Transverse colon (tissue), 4 donors: ENCODE data around the gene CLINT1. TPM values are rescaled to one million over a fixed set of nuclear protein-coding genes. Genes with fewer than 3 reads are reported as not detected.

Source experiments
- DNase-seq: peaks from one replicate; pipeline ENCODE4 v3.0.0-alpha.2; 2019
- H3K27ac ChIP-seq, 4 donors: fragments of 200-600 bp; sonication (generic); 2 replicates each; pipeline ENCODE4 v1.5.1; 2016 to 2018; ENCODE audit warnings: inconsistent platforms in 4 of 4
- H3K27me3 ChIP-seq: fragments of 200-600 bp; sonication (generic); 2 replicates; pipeline ENCODE4 v1.5.1; 2017; ENCODE audit warnings: inconsistent platforms
- H3K36me3 ChIP-seq, 4 donors: fragments of 200-600 bp; sonication (generic); 2 replicates each; pipeline ENCODE4 v1.5.1; 2017 to 2019; ENCODE audit warnings: inconsistent platforms in 4 of 4
- H3K4me1 ChIP-seq, 4 donors: fragments of 200-600 bp; sonication (generic); 2 replicates each; pipeline ENCODE4 v1.5.1; 2017 to 2020; ENCODE audit warnings: inconsistent platforms in 4 of 4
- H3K4me3 ChIP-seq, 4 donors: fragments of 200-600 bp; sonication (generic); 1 replicate in 1 of 4; 2 replicates in 3 of 4; pipeline versions ENCODE4 v1.5.1 to v1.6.1; 2017 to 2019; ENCODE audit warnings: inconsistent platforms in 4 of 4
- H3K9me3 ChIP-seq, 2 donors: fragments of 200-600 bp; sonication (generic); 2 replicates each; pipeline ENCODE4 v1.5.1; 2017 to 2019; ENCODE audit warnings: inconsistent platforms in 2 of 2
- CTCF ChIP-seq, 5 experiments: fragments of 200-600 bp in 3 of 5; fragments of 450-650 bp in 2 of 5; sonication (generic) in 3 of 5; IDR thresholded peaks; 1 replicate in 2 of 5; 2 replicates in 3 of 5; pipeline ENCODE4 v1.5.1; 2016 to 2017; ENCODE audit warnings: antibody characterized with exemption in 5 of 5, inconsistent platforms in 3 of 5, mild to moderate bottlenecking in 2 of 5, moderate library complexity in 1 of 5
- EP300 ChIP-seq: sonication (generic); formaldehyde crosslinking; IDR thresholded peaks from one replicate; pipeline ENCODE4 v1.6.1; 2017; ENCODE audit warnings: antibody characterized with exemption, low read depth
- POLR2A ChIP-seq: fragments of 450-650 bp; IDR thresholded peaks from one replicate; pipeline ENCODE4 v1.6.1; 2016; ENCODE audit warnings: antibody characterized with exemption, mild to moderate bottlenecking, moderate library complexity
- POLR2AphosphoS5 ChIP-seq, 3 donors: sonication (generic); formaldehyde crosslinking; IDR thresholded peaks; one replicate each; pipeline ENCODE4 v1.6.1; 2016; ENCODE audit warnings: antibody characterized with exemption in 3 of 3
- WGBS, 2 donors: methylation state at CpG; one replicate each; pipeline ENCODE4 v1.1.5; 2018; ENCODE audit warnings: low coverage in 1 of 2; 5-methylcytosine and 5-hydroxymethylcytosine counted together
- in situ Hi-C, 4 donors: fragments of 200-750 bp; cut with MboI; loops; one replicate each; pipeline versions ENCODE4 v1.15.0 to v1.15.1; 2017; ENCODE audit warnings: low sequenced_read_pairs in 3 of 4, low pct_ligation_motif_present in 1 of 4, low pct_unique_long_range_greater_than_20kb in 1 of 4
- intact Hi-C: fragments of 100-400 bp; cut with DNase I; formaldehyde crosslinking; loops from one replicate; pipeline ENCODE4 v1.15.1; 2023; ENCODE audit warnings: low total_unique reads
- total RNA-seq, 4 donors: library from RNA; depleted of rRNA; stranded (reverse); fragments of >200 nt; gene quantifications; one replicate each; pipeline ENCODE4 v1.1.0, GENCODE V29; 2016

CLINT1 gene
- total RNA-seq, 4 donors from 2014 or later = 75.6 to 174 (median 131) TPM

- 51 to 77% methylated on average over 9 of the region's 9 CpGs for WGBS, 2 donors
- no peaks in the 10 kb centered on the region for H3K36me3 ChIP-seq
- H3K27ac ChIP-seq = peak overlapping the region; percentile 19 to 61 (median 35)
- H3K27me3 ChIP-seq = no peaks in the 10 kb centered on the region
- DNase-seq = no peak
- no peaks in the 10 kb centered on the region for H3K4me1 ChIP-seq
- intact Hi-C loops = no loop called here
- H3K9me3 ChIP-seq = no peaks in the 10 kb centered on the region
- in situ Hi-C loops = no loop called here
- no peak for TF ChIP-seq POLR2AphosphoS5 (IDR thresholded peaks at IDR 0.05)
- no peak for TF ChIP-seq CTCF (IDR thresholded peaks at IDR 0.05)
- no peak for TF ChIP-seq POLR2A
- TF ChIP-seq EP300 = no peak
- no peak overlapping the region for H3K4me3 ChIP-seq
Observed at GRCh38 chr5:157902449-157903116, 43.6 kb upstream of the CLINT1 start.

GRCh38 chr5:157900644-157901043, 41.7 kb upstream of the CLINT1 start:
- Histone ChIP-seq H3K27me3 (no peaks in the 10 kb centered on the region), H3K4me1 (no peaks in the 10 kb centered on the region), H3K4me3 (no peak overlapping the region), H3K9me3 (no peaks in the 10 kb centered on the region), H3K36me3 (no peaks in the 10 kb centered on the region), H3K27ac (no peak overlapping the region)
- no peak for TF ChIP-seq POLR2AphosphoS5 (IDR thresholded peaks at IDR 0.05)
- no peak for TF ChIP-seq CTCF (IDR thresholded peaks at IDR 0.05)
- no peak for TF ChIP-seq POLR2A
- no peak for TF ChIP-seq EP300
- WGBS, 2 donors = 70 to 72% methylated on average over 3 to 4 of the region's 4 CpGs
- in situ Hi-C loops (no loop called here), intact Hi-C loops (no loop called here)
- no peak for DNase-seq

- DNase-seq = no peak
- in situ Hi-C loops = no loop called here
- intact Hi-C loops = no loop called here
- no peaks in the 10 kb centered on the region for H3K9me3 ChIP-seq
- H3K27ac ChIP-seq = no peak overlapping the region
- H3K27me3 ChIP-seq = no peaks in the 10 kb centered on the region
- TF ChIP-seq POLR2AphosphoS5 (IDR thresholded peaks at IDR 0.05) = no peak
- TF ChIP-seq POLR2A = no peak
- no peak for TF ChIP-seq CTCF (IDR thresholded peaks at IDR 0.05)
- no peak for TF ChIP-seq EP300
- no peaks in the 10 kb centered on the region for H3K4me1 ChIP-seq
- H3K4me3 ChIP-seq = no peak overlapping the region
- no peaks in the 10 kb centered on the region for H3K36me3 ChIP-seq
- WGBS, 2 donors = 88 to 93% methylated on average over 3 to 4 of the region's 4 CpGs
Observed at GRCh38 chr5:157893611-157894010, 34.7 kb upstream of the CLINT1 start.

GRCh38 chr5:157892974-157893373, 34.0 kb upstream of the CLINT1 start:
- DNase-seq = no peak
- H3K27ac ChIP-seq = no peak overlapping the region
- in situ Hi-C loops (no loop called here), intact Hi-C loops (no loop called here)
- TF ChIP-seq POLR2AphosphoS5 (IDR thresholded peaks at IDR 0.05) = no peak
- no peak for TF ChIP-seq POLR2A
- no peak for TF ChIP-seq EP300
- no peak for TF ChIP-seq CTCF (IDR thresholded peaks at IDR 0.05)
- no peaks in the 10 kb centered on the region for H3K4me1 ChIP-seq
- 56 to 62% methylated on average over 4 of the region's 4 CpGs for WGBS, 2 donors
- no peaks in the 10 kb centered on the region for H3K36me3 ChIP-seq
- no peaks in the 10 kb centered on the region for H3K9me3 ChIP-seq
- no peaks in the 10 kb centered on the region for H3K27me3 ChIP-seq
- no peak overlapping the region for H3K4me3 ChIP-seq
